H9 (cell line): Measurements from ENCODE around the gene CYB5A. TPM values are rescaled to one million over a fixed set of nuclear protein-coding genes. Genes with fewer than 3 reads are reported as not detected.

Experiments used
- DNase-seq: peaks from one replicate; pipeline ENCODE4 v3.0.0-alpha.2; 2017
- H2AFZ ChIP-seq: one replicate; pipeline ENCODE4 v1.6.1; 2013; ENCODE audit warnings: mild to moderate bottlenecking, low read length, control low read depth, moderate library complexity
- H2AK5ac ChIP-seq: 2 replicates; pipeline ENCODE4 v1.6.1; 2013; ENCODE audit warnings: low read length, control low read depth, mixed read lengths; ENCODE audit not compliant: insufficient read length
- H2BK120ac ChIP-seq: one replicate; pipeline ENCODE4 v1.6.1; 2013; ENCODE audit warnings: low read depth, mild to moderate bottlenecking, low read length, control low read depth, inconsistent platforms; ENCODE audit not compliant: poor library complexity, severe bottlenecking
- H2BK12ac ChIP-seq: 2 replicates; pipeline ENCODE4 v1.6.1; 2013; ENCODE audit warnings: low read length, control low read depth, mixed read lengths, low read depth; ENCODE audit not compliant: insufficient read length
- H2BK15ac ChIP-seq: 2 replicates; pipeline ENCODE4 v1.6.1; 2013; ENCODE audit warnings: low read depth, low read length, control low read depth
- H2BK20ac ChIP-seq: one replicate; pipeline ENCODE4 v1.6.1; 2013; ENCODE audit warnings: low read depth, mild to moderate bottlenecking, low read length, control low read depth, inconsistent platforms; ENCODE audit not compliant: poor library complexity, severe bottlenecking
- H2BK5ac ChIP-seq: 2 replicates; pipeline ENCODE4 v1.6.1; 2013; ENCODE audit warnings: low read length, control low read depth, mixed read lengths; ENCODE audit not compliant: insufficient read length
- H3K14ac ChIP-seq: 2 replicates; pipeline ENCODE4 v1.6.1; 2013; ENCODE audit warnings: low read length, control low read depth; ENCODE audit not compliant: insufficient read depth
- H3K18ac ChIP-seq: 2 replicates; pipeline ENCODE4 v1.6.1; 2013; ENCODE audit warnings: low read depth, mild to moderate bottlenecking, mixed read lengths, low read length, control low read depth; ENCODE audit not compliant: insufficient read length
- H3K23ac ChIP-seq: 2 replicates; pipeline ENCODE4 v1.6.1; 2013; ENCODE audit warnings: low read length, control low read depth, mixed read lengths, low read depth; ENCODE audit not compliant: insufficient read length
- H3K23me2 ChIP-seq: 2 replicates; pipeline ENCODE4 v1.6.1; 2013; ENCODE audit warnings: low read depth, mild to moderate bottlenecking, mixed read lengths, low read length, control low read depth; ENCODE audit not compliant: insufficient read length, poor library complexity, severe bottlenecking
- H3K27ac ChIP-seq: 2 replicates; pipeline ENCODE4 v1.5.1; 2013; ENCODE audit warnings: low read length, control low read depth, mixed read lengths, low read depth; ENCODE audit not compliant: insufficient read length
- H3K27me3 ChIP-seq: 2 replicates; pipeline ENCODE4 v1.6.1; 2013; ENCODE audit warnings: low read length, control low read depth, inconsistent platforms; ENCODE audit not compliant: insufficient read depth
- H3K4ac ChIP-seq: 2 replicates; pipeline ENCODE4 v1.6.1; 2013; ENCODE audit warnings: low read depth, mild to moderate bottlenecking, control low read depth, inconsistent platforms, low read length, moderate library complexity
- H3K4me1 ChIP-seq: 2 replicates; pipeline ENCODE4 v1.6.1; 2013; ENCODE audit warnings: low read length, control low read depth, inconsistent platforms; ENCODE audit not compliant: insufficient read depth
- H3K4me2 ChIP-seq: 2 replicates; pipeline ENCODE4 v1.6.1; 2013; ENCODE audit warnings: low read length, control low read depth, mixed read lengths; ENCODE audit not compliant: insufficient read length, insufficient read depth
- H3K56ac ChIP-seq: 2 replicates; pipeline ENCODE4 v1.6.1; 2013; ENCODE audit warnings: low read depth, mild to moderate bottlenecking, mixed read lengths, low read length, control low read depth; ENCODE audit not compliant: insufficient read length
- H3K79me1 ChIP-seq: 2 replicates; pipeline ENCODE4 v1.6.1; 2013; ENCODE audit warnings: low read depth, mild to moderate bottlenecking, moderate library complexity, low read length, control low read depth, inconsistent platforms; ENCODE audit not compliant: insufficient read depth, poor library complexity, severe bottlenecking
- H3K79me2 ChIP-seq: 2 replicates; pipeline ENCODE4 v1.6.1; 2013; ENCODE audit warnings: low read length, control low read depth, inconsistent platforms; ENCODE audit not compliant: insufficient read depth
- H3K9ac ChIP-seq: 2 replicates; pipeline ENCODE4 v1.6.1; 2013; ENCODE audit warnings: low read length, control low read depth, mixed read lengths; ENCODE audit not compliant: insufficient read length; ENCODE audit errors: extremely low read depth
- H3K9me3 ChIP-seq: one replicate; pipeline ENCODE4 v1.6.1; 2013; ENCODE audit warnings: low read depth, low read length, inconsistent platforms; ENCODE audit not compliant: control insufficient read depth
- H3T11ph ChIP-seq: one replicate; pipeline ENCODE4 v1.6.1; 2013; ENCODE audit warnings: mild to moderate bottlenecking, low read length, control low read depth, inconsistent platforms
- H4K20me1 ChIP-seq: one replicate; pipeline ENCODE4 v1.6.1; 2013; ENCODE audit not compliant: control insufficient read depth, insufficient read length, insufficient read depth
- H4K5ac ChIP-seq: 2 replicates; pipeline ENCODE4 v1.6.1; 2013; ENCODE audit warnings: low read depth, mild to moderate bottlenecking, mixed read lengths, low read length, control low read depth; ENCODE audit not compliant: insufficient read length
- H4K8ac ChIP-seq: replicated peaks from 2 replicates; pipeline ENCODE4 v1.6.1; 2013; ENCODE audit warnings: low read length, control low read depth, mixed read lengths, low read depth; ENCODE audit not compliant: insufficient read length
- H4K91ac ChIP-seq: 2 replicates; pipeline ENCODE4 v1.6.1; 2013; ENCODE audit warnings: low read depth, mild to moderate bottlenecking, moderate library complexity, mixed read lengths, low read length, control low read depth; ENCODE audit not compliant: insufficient read length
- H3K27ac Mint-ChIP-seq, 3 experiments: 2 replicates in 2 of 3; 3 replicates in 1 of 3; pipeline ENCODE4 v1.8.0; 2020 to 2021; ENCODE audit warnings: mixed read lengths in 3 of 3, mild to moderate bottlenecking in 1 of 3, moderate library complexity in 1 of 3
- H3K27me3 Mint-ChIP-seq: 2 replicates; pipeline ENCODE4 v1.8.0; 2021; ENCODE audit warnings: low read depth, mild to moderate bottlenecking, moderate library complexity, mixed read lengths
- H3K36me3 Mint-ChIP-seq, 3 experiments: 2 replicates in 2 of 3; 3 replicates in 1 of 3; pipeline ENCODE4 v1.8.0; 2020 to 2021; ENCODE audit warnings: low read depth in 3 of 3, mixed read lengths in 3 of 3; ENCODE audit not compliant: insufficient read depth in 1 of 3
- H3K4me1 Mint-ChIP-seq, 2 experiments: 2 replicates each; pipeline ENCODE4 v1.8.0; 2020; ENCODE audit warnings: mixed read lengths in 2 of 2
- H3K4me3 Mint-ChIP-seq, 2 experiments: 2 replicates in 1 of 2; 3 replicates in 1 of 2; pipeline ENCODE4 v1.8.0; 2020 to 2021; ENCODE audit warnings: mild to moderate bottlenecking in 2 of 2, mixed read lengths in 2 of 2, moderate library complexity in 1 of 2
- H3K9me3 Mint-ChIP-seq, 2 experiments: 2 replicates in 1 of 2; 3 replicates in 1 of 2; pipeline ENCODE4 v1.8.0; 2020; ENCODE audit warnings: mild to moderate bottlenecking in 2 of 2, mixed read lengths in 2 of 2, moderate library complexity in 1 of 2
- CTCF ChIP-seq: fragments of 200-600 bp; sonication (generic); conservative IDR thresholded peaks from 3 replicates; pipeline ENCODE4 v1.8.0; 2021; ENCODE audit warnings: antibody characterized with exemption, mild to moderate bottlenecking
- WGBS: extraction: QIAGEN DNeasy Blood & Tissue Kit; methylation state at CpG from one replicate; pipeline ENCODE4 v1.1.7; 2013; ENCODE audit warnings: missing lambda C conversion rate, low lambda C conversion rate, mixed read lengths; ENCODE audit not compliant: insufficient read length; ENCODE audit errors: extremely low coverage; 5-methylcytosine and 5-hydroxymethylcytosine counted together
- total RNA-seq: library from RNA; stranded (reverse); gene quantifications from 2 replicates; pipeline ENCODE4 v1.2.1, GENCODE V29; 2021

Gene CYB5A
- total RNA-seq, 1 experiment from 2014 or later = 93.2 TPM

- Histone ChIP-seq H2AFZ (no peak overlapping the region), H3K4me1 (peaks cover 9% of the 10 kb centered on the region; the same call in 1 of the 2 replicates), H3K23ac (no peak overlapping the region), H3K4me2 (peak overlapping the region; percentile 60), H4K20me1 (no peaks in the 10 kb centered on the region), H3K56ac (no peak overlapping the region), H2BK5ac (no peak overlapping the region), H2BK15ac (no peak overlapping the region), H3K27me3 (no peaks in the 10 kb centered on the region), H3K9ac (no peak overlapping the region), H3K14ac (no peak overlapping the region), H2AK5ac (no peak overlapping the region), H3K23me2 (peaks cover 2% of the 10 kb centered on the region), H3K79me2 (peaks cover 7% of the 10 kb centered on the region; the same call in 1 of the 2 replicates), H3K9me3 (peaks cover 4% of the 10 kb centered on the region), H4K91ac (no peak overlapping the region), H3K4ac (no peak overlapping the region), H3K18ac (no peak overlapping the region), H3K27ac (no peak overlapping the region), H2BK12ac (no peak overlapping the region), H3K79me1 (no peaks in the 10 kb centered on the region), H4K8ac (no peak overlapping the region), H2BK120ac (no peak overlapping the region), H2BK20ac (no peak overlapping the region), H3T11ph (no peak overlapping the region), H4K5ac (no peak overlapping the region)
- H3K27ac Mint-ChIP-seq = no peak overlapping the region
- no peak for TF ChIP-seq CTCF
- H3K4me1 Mint-ChIP-seq = peaks cover 22 to 28% of the 10 kb centered on the region in 2 experiments
- DNase-seq = no peak
- no peaks in the 10 kb centered on the region; a peak in 3 of 5 replicates for H3K9me3 Mint-ChIP-seq
- peak overlapping the region; percentile 87 to 96 for H3K4me3 Mint-ChIP-seq
- peaks cover 3% of the 10 kb centered on the region for H3K27me3 Mint-ChIP-seq
- no CpG with 5 or more reads among the region's 4 CpGs for WGBS
- H3K36me3 Mint-ChIP-seq = no peaks in the 10 kb centered on the region; a peak in 3 of 7 replicates
These were observed 737 bp upstream of the CYB5A start for GRCh38 chr18:74292541-74292858.
